Transverse colon (tissue), 4 donors: ENCODE data around the gene PYM1. TPM values are rescaled to one million over a fixed set of nuclear protein-coding genes. Genes with fewer than 3 reads are reported as not detected.

Experiments
- DNase-seq: peaks from one replicate; pipeline ENCODE4 v3.0.0-alpha.2; 2019
- H3K27ac ChIP-seq, 4 donors: fragments of 200-600 bp; sonication (generic); 2 replicates each; pipeline ENCODE4 v1.5.1; 2016 to 2018; ENCODE audit warnings: inconsistent platforms in 4 of 4
- H3K27me3 ChIP-seq: fragments of 200-600 bp; sonication (generic); 2 replicates; pipeline ENCODE4 v1.5.1; 2017; ENCODE audit warnings: inconsistent platforms
- H3K36me3 ChIP-seq, 4 donors: fragments of 200-600 bp; sonication (generic); 2 replicates each; pipeline ENCODE4 v1.5.1; 2017 to 2019; ENCODE audit warnings: inconsistent platforms in 4 of 4
- H3K4me1 ChIP-seq, 4 donors: fragments of 200-600 bp; sonication (generic); 2 replicates each; pipeline ENCODE4 v1.5.1; 2017 to 2020; ENCODE audit warnings: inconsistent platforms in 4 of 4
- H3K4me3 ChIP-seq, 4 donors: fragments of 200-600 bp; sonication (generic); 1 replicate in 1 of 4; 2 replicates in 3 of 4; pipeline versions ENCODE4 v1.5.1 to v1.6.1; 2017 to 2019; ENCODE audit warnings: inconsistent platforms in 4 of 4
- H3K9me3 ChIP-seq, 2 donors: fragments of 200-600 bp; sonication (generic); 2 replicates each; pipeline ENCODE4 v1.5.1; 2017 to 2019; ENCODE audit warnings: inconsistent platforms in 2 of 2
- EP300 ChIP-seq: sonication (generic); formaldehyde crosslinking; IDR thresholded peaks from one replicate; pipeline ENCODE4 v1.6.1; 2017; ENCODE audit warnings: antibody characterized with exemption, low read depth
- POLR2A ChIP-seq: fragments of 450-650 bp; IDR thresholded peaks from one replicate; pipeline ENCODE4 v1.6.1; 2016; ENCODE audit warnings: antibody characterized with exemption, mild to moderate bottlenecking, moderate library complexity
- POLR2AphosphoS5 ChIP-seq, 3 donors: sonication (generic); formaldehyde crosslinking; IDR thresholded peaks; one replicate each; pipeline ENCODE4 v1.6.1; 2016; ENCODE audit warnings: antibody characterized with exemption in 3 of 3
- WGBS, 2 donors: methylation state at CpG; one replicate each; pipeline ENCODE4 v1.1.5; 2018; ENCODE audit warnings: low coverage in 1 of 2; 5-methylcytosine and 5-hydroxymethylcytosine counted together
- in situ Hi-C, 4 donors: fragments of 200-750 bp; cut with MboI; loops; one replicate each; pipeline versions ENCODE4 v1.15.0 to v1.15.1; 2017; ENCODE audit warnings: low sequenced_read_pairs in 3 of 4, low pct_ligation_motif_present in 1 of 4, low pct_unique_long_range_greater_than_20kb in 1 of 4
- intact Hi-C: fragments of 100-400 bp; cut with DNase I; formaldehyde crosslinking; loops from one replicate; pipeline ENCODE4 v1.15.1; 2023; ENCODE audit warnings: low total_unique reads
- total RNA-seq, 4 donors: library from RNA; depleted of rRNA; stranded (reverse); fragments of >200 nt; gene quantifications; one replicate each; pipeline ENCODE4 v1.1.0, GENCODE V29; 2016
- TF ChIP-seq, protein P1 (sequence below), 5 experiments: fragments of 200-600 bp in 3 of 5; fragments of 450-650 bp in 2 of 5; sonication (generic) in 3 of 5; IDR thresholded peaks; 1 replicate in 2 of 5; 2 replicates in 3 of 5; pipeline ENCODE4 v1.5.1; 2016 to 2017; ENCODE audit warnings: antibody characterized with exemption in 5 of 5, inconsistent platforms in 3 of 5, mild to moderate bottlenecking in 2 of 5, moderate library complexity in 1 of 5

Gene PYM1
- total RNA-seq, 4 donors from 2014 or later: 35.2 to 56.4 (median 47.8) TPM

DNA sequence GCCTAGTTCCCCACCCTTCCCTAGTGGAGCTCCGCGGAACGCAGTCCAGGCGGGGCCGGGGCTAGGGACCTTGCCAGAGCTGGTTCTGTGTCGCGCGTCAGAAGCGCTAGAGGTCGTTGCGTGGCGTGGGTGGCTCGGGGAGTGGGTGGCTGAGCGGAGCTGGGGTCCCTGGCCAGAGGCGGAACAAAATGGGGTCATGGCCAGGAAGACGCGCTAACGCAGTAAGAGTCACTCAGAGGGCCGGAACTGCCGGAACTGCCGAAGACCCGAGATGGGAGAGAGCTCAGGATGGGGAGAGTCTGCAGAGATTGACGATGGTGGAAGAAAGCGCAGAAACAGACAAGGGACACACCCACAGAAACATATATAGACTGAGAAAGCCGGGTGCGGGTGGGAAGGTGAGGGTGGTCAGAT, 8.1 kb upstream of the PYM1 start:
- in situ Hi-C loops: loop anchor here in 3 of 4 donors (5.0 to 25.0 kb wide), 5 partner anchors 121 to 201 kb away; partner anchors contain the start of genes ORMDL2 (in 2 of the 3), SARNP (in 2 of the 3) and GDF11 (in 1 of the 3)
- H3K27me3 ChIP-seq: no peaks in the 10 kb centered on the region
- H3K36me3 ChIP-seq: no peaks in the 10 kb centered on the region
- 77% methylated on average over 26 of the region's 26 CpGs; no CpG with 5 or more reads in 1 of the 2 donors for WGBS, 2 donors
- no peaks in the 10 kb centered on the region for H3K9me3 ChIP-seq
- intact Hi-C loops: loop anchor here (5.0 kb wide), 1 partner anchor 943 kb away; no protein-coding TSS in a partner anchor
- TF ChIP-seq POLR2AphosphoS5 (IDR thresholded peaks at IDR 0.05): no peak
- TF ChIP-seq, protein P1, sequence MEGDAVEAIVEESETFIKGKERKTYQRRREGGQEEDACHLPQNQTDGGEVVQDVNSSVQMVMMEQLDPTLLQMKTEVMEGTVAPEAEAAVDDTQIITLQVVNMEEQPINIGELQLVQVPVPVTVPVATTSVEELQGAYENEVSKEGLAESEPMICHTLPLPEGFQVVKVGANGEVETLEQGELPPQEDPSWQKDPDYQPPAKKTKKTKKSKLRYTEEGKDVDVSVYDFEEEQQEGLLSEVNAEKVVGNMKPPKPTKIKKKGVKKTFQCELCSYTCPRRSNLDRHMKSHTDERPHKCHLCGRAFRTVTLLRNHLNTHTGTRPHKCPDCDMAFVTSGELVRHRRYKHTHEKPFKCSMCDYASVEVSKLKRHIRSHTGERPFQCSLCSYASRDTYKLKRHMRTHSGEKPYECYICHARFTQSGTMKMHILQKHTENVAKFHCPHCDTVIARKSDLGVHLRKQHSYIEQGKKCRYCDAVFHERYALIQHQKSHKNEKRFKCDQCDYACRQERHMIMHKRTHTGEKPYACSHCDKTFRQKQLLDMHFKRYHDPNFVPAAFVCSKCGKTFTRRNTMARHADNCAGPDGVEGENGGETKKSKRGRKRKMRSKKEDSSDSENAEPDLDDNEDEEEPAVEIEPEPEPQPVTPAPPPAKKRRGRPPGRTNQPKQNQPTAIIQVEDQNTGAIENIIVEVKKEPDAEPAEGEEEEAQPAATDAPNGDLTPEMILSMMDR (IDR thresholded peaks at IDR 0.05): no peak
- no peak for TF ChIP-seq EP300
- no peak for TF ChIP-seq POLR2A
- peak overlapping the region; percentile 23 to 59 (median 32) for H3K27ac ChIP-seq
- peaks cover 8 to 40% (median 30%) of the 10 kb centered on the region in 4 donors for H3K4me1 ChIP-seq
- no peak for DNase-seq
- H3K4me3 ChIP-seq: peak overlapping the region in 1 of 4 donors; percentile 17

DNA sequence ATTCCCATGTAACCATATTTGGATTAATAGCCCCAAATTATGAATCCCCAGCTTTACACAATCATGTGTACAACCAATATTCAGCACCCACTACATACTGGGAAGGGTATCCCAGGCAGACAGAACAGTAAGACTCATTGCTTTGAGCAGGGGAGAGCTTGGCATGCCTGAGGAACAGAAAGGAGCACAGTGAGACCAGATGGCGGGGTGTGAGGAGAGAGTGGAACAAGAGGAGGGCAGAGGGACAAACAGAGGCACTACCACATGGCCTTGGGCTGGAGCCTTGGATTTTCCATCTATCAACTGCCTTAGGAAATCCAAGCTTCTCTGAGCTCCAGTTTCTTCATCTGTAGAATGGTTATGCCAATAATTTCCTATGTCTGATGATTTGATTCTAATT, 7.1 kb upstream of the PYM1 start:
- WGBS, 2 donors: 80 to 100% methylated on average over 1 of the region's 1 CpG
- H3K27me3 ChIP-seq: no peaks in the 10 kb centered on the region
- H3K4me3 ChIP-seq: no peak overlapping the region
- DNase-seq: no peak
- peaks cover 10 to 42% (median 35%) of the 10 kb centered on the region in 4 donors for H3K4me1 ChIP-seq
- in situ Hi-C loops (loop anchor here in 3 of 4 donors (5.0 to 25.0 kb wide), 5 partner anchors 120 to 200 kb away; partner anchors contain the start of genes ORMDL2 (in 2 of the 3), SARNP (in 2 of the 3) and GDF11 (in 1 of the 3)), intact Hi-C loops (loop anchor here (5.0 kb wide), 1 partner anchor 942 kb away; no protein-coding TSS in a partner anchor)
- TF ChIP-seq, protein P1 (IDR thresholded peaks at IDR 0.05): no peak
- no peak for TF ChIP-seq EP300
- no peak for TF ChIP-seq POLR2A
- TF ChIP-seq POLR2AphosphoS5 (IDR thresholded peaks at IDR 0.05): no peak
- H3K36me3 ChIP-seq: no peaks in the 10 kb centered on the region
- no peaks in the 10 kb centered on the region for H3K9me3 ChIP-seq
- no peak overlapping the region for H3K27ac ChIP-seq

DNA sequence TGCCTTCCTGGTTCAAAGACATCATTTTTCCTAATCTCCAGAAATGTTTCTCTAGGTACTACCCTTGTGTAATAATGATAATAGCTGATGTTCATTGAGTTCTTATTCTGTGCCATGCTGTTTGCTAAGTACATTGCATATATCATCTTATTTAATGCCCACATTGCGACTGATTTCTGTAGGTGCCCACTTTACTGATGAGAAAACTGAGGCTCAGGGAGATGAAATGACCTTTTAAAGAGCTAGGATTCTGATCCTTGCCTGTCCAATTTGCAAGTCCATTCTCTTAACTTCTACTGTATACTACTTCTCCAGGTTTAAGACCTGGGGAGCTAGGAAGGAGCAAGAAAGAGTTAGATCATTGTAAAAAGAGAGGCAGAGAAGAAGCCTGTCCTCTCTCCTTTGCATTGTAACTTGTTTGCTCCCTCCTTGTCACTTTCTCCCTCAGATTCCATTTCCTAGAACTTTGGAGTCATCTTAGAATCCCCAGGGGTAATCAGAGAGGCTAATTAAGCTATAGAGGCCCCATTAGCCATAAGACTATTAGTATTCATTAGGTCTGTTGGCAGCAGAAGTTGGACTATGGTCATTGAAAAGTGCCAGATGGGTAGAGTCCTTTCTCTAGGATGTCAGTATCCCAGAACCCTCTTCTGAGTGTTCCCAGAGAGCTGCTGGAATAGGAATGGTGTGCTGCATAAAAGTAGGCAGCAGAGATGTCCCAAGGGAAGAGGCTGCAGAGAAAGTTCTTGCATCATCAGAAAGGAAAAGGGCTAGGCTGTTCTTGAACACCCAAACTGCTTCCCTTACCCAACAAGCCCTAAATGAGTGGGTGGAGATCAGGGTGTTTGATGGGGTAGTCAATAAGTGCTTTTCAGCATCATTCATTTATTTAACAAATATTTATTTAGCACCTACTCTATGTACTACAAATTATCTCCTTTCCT, 6.4 kb upstream of the PYM1 start:
- DNase-seq: no peak
- in situ Hi-C loops: loop anchor here in 2 of 4 donors (10.0 to 25.0 kb wide), 4 partner anchors 119 to 199 kb away; partner anchors contain the start of genes ORMDL2 (in 2 of the 2), SARNP (in 2 of the 2) and GDF11 (in 1 of the 2)

More for the DNA sequence above, 6.4 kb upstream of the PYM1 start:
- TF ChIP-seq, protein P1 (IDR thresholded peaks at IDR 0.05): no peak
- peak in 1 of 3 donors; percentile 2 for TF ChIP-seq POLR2AphosphoS5 (IDR thresholded peaks at IDR 0.05)
- Histone ChIP-seq H3K27me3 (no peaks in the 10 kb centered on the region), H3K9me3 (no peaks in the 10 kb centered on the region), H3K27ac (peak overlapping the region in 3 of 4 donors; percentile 92 to 99 (median 97)), H3K4me1 (peaks cover 17 to 46% (median 41%) of the 10 kb centered on the region in 4 donors), H3K4me3 (peak overlapping the region in 1 of 4 donors; percentile 77), H3K36me3 (no peaks in the 10 kb centered on the region)
- intact Hi-C loops: no loop called here
- 93 to 100% methylated on average over 1 of the region's 1 CpG for WGBS, 2 donors
